ENCODE data around the gene IGFALS. TPM values are rescaled to one million over a fixed set of nuclear protein-coding genes. Genes with fewer than 3 reads are reported as not detected.
"Not testable (repeated sequence)": the region's sequence is repeated elsewhere in the genome, so short reads cannot be mapped to it uniquely, and the experiment has no call there.

The IGFALS gene
- total RNA-seq, 2 experiments from 2014 or later: not detected

- Mint-ChIP-seq H3K27ac (no peak overlapping the region), H3K4me3 (no peak overlapping the region), H3K36me3 (peaks cover 17% of the 10 kb centered on the region), H3K27me3 (no peaks in the 10 kb centered on the region), H3K9me3 (no peaks in the 10 kb centered on the region), H3K4me1 (peaks cover 11% of the 10 kb centered on the region)
- DNase-seq: no peak
These were observed 15.2 kb upstream of the IGFALS start for GRCh38 chr16:1808691-1809090.

GRCh38 chr16:1807626-1808025, 14.1 kb upstream of the IGFALS start:
- Mint-ChIP-seq H3K4me3 (no peak overlapping the region), H3K27me3 (no peaks in the 10 kb centered on the region), H3K4me1 (peaks cover 4% of the 10 kb centered on the region)

GRCh38 chr16:1800701-1801100, 7.2 kb upstream of the IGFALS start:
- no peak overlapping the region for H3K27ac Mint-ChIP-seq
- peaks cover 7% of the 10 kb centered on the region for H3K36me3 Mint-ChIP-seq
- DNase-seq: no peak
- H3K27me3 Mint-ChIP-seq: no peaks in the 10 kb centered on the region
- no peak overlapping the region for H3K4me3 Mint-ChIP-seq
- no peaks in the 10 kb centered on the region for H3K4me1 Mint-ChIP-seq
- peaks cover 9% of the 10 kb centered on the region for H3K9me3 Mint-ChIP-seq

More at GRCh38 chr16:1807626-1808025, 14.1 kb upstream of the IGFALS start:
- no peak for DNase-seq
- Mint-ChIP-seq H3K9me3 (no peaks in the 10 kb centered on the region), H3K27ac (no peak overlapping the region), H3K36me3 (peaks cover 17% of the 10 kb centered on the region)

GRCh38 chr16:1799263-1799662, 5.8 kb upstream of the IGFALS start:
- not testable (repeated sequence) for H3K27me3 Mint-ChIP-seq, H3K27ac Mint-ChIP-seq, H3K4me1 Mint-ChIP-seq, H3K36me3 Mint-ChIP-seq, DNase-seq, H3K9me3 Mint-ChIP-seq, H3K4me3 Mint-ChIP-seq

- DNase-seq: no peak
- Mint-ChIP-seq H3K27ac (no peak overlapping the region), H3K4me3 (no peak overlapping the region), H3K9me3 (peaks cover 9% of the 10 kb centered on the region), H3K4me1 (no peaks in the 10 kb centered on the region), H3K36me3 (peaks cover 5% of the 10 kb centered on the region), H3K27me3 (no peaks in the 10 kb centered on the region)
These were observed 1.6 kb upstream of the IGFALS start for GRCh38 chr16:1794908-1795666.

- Mint-ChIP-seq H3K36me3 (peaks cover 5% of the 10 kb centered on the region), H3K9me3 (peaks cover 7% of the 10 kb centered on the region), H3K4me1 (no peaks in the 10 kb centered on the region), H3K4me3 (no peak overlapping the region), H3K27me3 (no peaks in the 10 kb centered on the region), H3K27ac (no peak overlapping the region)
- no peak for DNase-seq
These were observed 841 bp upstream of the IGFALS start for GRCh38 chr16:1794221-1794871.

- peaks cover 5% of the 10 kb centered on the region for H3K36me3 Mint-ChIP-seq
- H3K4me3 Mint-ChIP-seq: no peak overlapping the region
- peaks cover 5% of the 10 kb centered on the region for H3K9me3 Mint-ChIP-seq
- no peaks in the 10 kb centered on the region for H3K4me1 Mint-ChIP-seq
- H3K27me3 Mint-ChIP-seq: no peaks in the 10 kb centered on the region
- no peak for DNase-seq
- H3K27ac Mint-ChIP-seq: no peak overlapping the region
These were observed 498 bp downstream of the IGFALS start for GRCh38 chr16:1792836-1793577.

- Mint-ChIP-seq H3K4me1 (no peaks in the 10 kb centered on the region), H3K4me3 (no peak overlapping the region), H3K9me3 (peaks cover 1% of the 10 kb centered on the region), H3K27me3 (no peaks in the 10 kb centered on the region), H3K36me3 (peaks cover 4% of the 10 kb centered on the region), H3K27ac (no peak overlapping the region)
- DNase-seq: no peak
These were observed 1.3 kb downstream of the IGFALS start for GRCh38 chr16:1791943-1792812.

- H3K36me3 Mint-ChIP-seq: peaks cover 2% of the 10 kb centered on the region
- no peak for DNase-seq
- no peaks in the 10 kb centered on the region for H3K27me3 Mint-ChIP-seq
- H3K4me1 Mint-ChIP-seq: no peaks in the 10 kb centered on the region
- no peaks in the 10 kb centered on the region for H3K9me3 Mint-ChIP-seq
- no peak overlapping the region for H3K4me3 Mint-ChIP-seq
- no peak overlapping the region for H3K27ac Mint-ChIP-seq
These were observed 2.1 kb downstream of the IGFALS start for GRCh38 chr16:1791256-1791942.

- H3K27ac Mint-ChIP-seq: no peak overlapping the region
- no peak for DNase-seq
- H3K9me3 Mint-ChIP-seq: no peaks in the 10 kb centered on the region
- peaks cover under 1% of the 10 kb centered on the region for H3K4me1 Mint-ChIP-seq
- H3K36me3 Mint-ChIP-seq: peaks cover 2% of the 10 kb centered on the region
- no peak overlapping the region for H3K4me3 Mint-ChIP-seq
- no peaks in the 10 kb centered on the region for H3K27me3 Mint-ChIP-seq
These were observed 2.8 kb downstream of the IGFALS start for GRCh38 chr16:1790611-1791255.

GRCh38 chr16:1790261-1790610, 3.3 kb downstream of the IGFALS start:
- H3K4me1 Mint-ChIP-seq: peaks cover 3% of the 10 kb centered on the region
- DNase-seq: no peak
- peaks cover 2% of the 10 kb centered on the region for H3K36me3 Mint-ChIP-seq
- H3K27me3 Mint-ChIP-seq: no peaks in the 10 kb centered on the region
- no peak overlapping the region for H3K4me3 Mint-ChIP-seq
- H3K9me3 Mint-ChIP-seq: no peaks in the 10 kb centered on the region
- H3K27ac Mint-ChIP-seq: no peak overlapping the region

GRCh38 chr16:1789643-1790045, 3.9 kb downstream of the IGFALS start:
- Mint-ChIP-seq H3K27me3 (no peaks in the 10 kb centered on the region), H3K27ac (no peak overlapping the region), H3K36me3 (peaks cover 2% of the 10 kb centered on the region), H3K9me3 (no peaks in the 10 kb centered on the region), H3K4me3 (no peak overlapping the region), H3K4me1 (peaks cover 5% of the 10 kb centered on the region)
- no peak for DNase-seq

GRCh38 chr16:1788708-1789100, 4.8 kb downstream of the IGFALS start:
- H3K36me3 Mint-ChIP-seq: peaks cover 6% of the 10 kb centered on the region
- no peaks in the 10 kb centered on the region for H3K27me3 Mint-ChIP-seq
- H3K4me1 Mint-ChIP-seq: peaks cover 7% of the 10 kb centered on the region
- H3K27ac Mint-ChIP-seq: no peak overlapping the region
- no peak overlapping the region for H3K4me3 Mint-ChIP-seq
- DNase-seq: no peak
- H3K9me3 Mint-ChIP-seq: no peaks in the 10 kb centered on the region
